HG03439 (cell line): Measurements from ENCODE around the gene PIH1D2.
"Not testable (repeated sequence)": the region's sequence is repeated elsewhere in the genome, so short reads cannot be mapped to it uniquely, and the experiment has no call there.

ENCODE experiments used
- ATAC-seq: cut with Tn5 transposase; IDR thresholded peaks from one replicate; pipeline ENCODE4 v1.9.1; 2021; ENCODE audit warnings: mild to moderate bottlenecking, moderate library complexity; ENCODE audit not compliant: unreplicated experiment

Gene PIH1D2

GRCh38 chr11:112073941-112074811, at the start of gene PIH1D2, which contains the start of gene NKAPD1:
TSS of gene PIH1D2 (minus strand) at chr11:112074017. CDS start at chr11:112073174, 843 bp downstream.
TSS of gene NKAPD1 (plus strand) at chr11:112074299. CDS start at chr11:112075575, 1,276 bp downstream.
- peak; percentile 91 for ATAC-seq

GRCh38 chr11:112123129-112123528, 49.3 kb upstream of the PIH1D2 start:
- ATAC-seq, result no peak

- no peak for ATAC-seq
Observed at GRCh38 chr11:112121981-112122615, 48.3 kb upstream of the PIH1D2 start.

GRCh38 chr11:112118176-112118575, 44.4 kb upstream of the PIH1D2 start:
- ATAC-seq, result no peak

- ATAC-seq, result no peak
Observed at GRCh38 chr11:112115386-112115785, 41.6 kb upstream of the PIH1D2 start.

- no peak for ATAC-seq
Observed at GRCh38 chr11:112114460-112114859, 40.6 kb upstream of the PIH1D2 start.

- ATAC-seq, result peak; percentile 54
Observed at GRCh38 chr11:112113539-112114457, 40.0 kb upstream of the PIH1D2 start.

GRCh38 chr11:112106070-112106469, 32.3 kb upstream of the PIH1D2 start:
- no peak for ATAC-seq

GRCh38 chr11:112103446-112103845, 29.6 kb upstream of the PIH1D2 start:
- no peak for ATAC-seq

GRCh38 chr11:112100462-112100861, 26.6 kb upstream of the PIH1D2 start:
- ATAC-seq, result no peak

GRCh38 chr11:112097734-112098528, 24.1 kb upstream of the PIH1D2 start:
- no peak for ATAC-seq

GRCh38 chr11:112096194-112096593, 22.4 kb upstream of the PIH1D2 start:
- ATAC-seq, result no peak

- not testable (repeated sequence) for ATAC-seq
Observed at GRCh38 chr11:112095302-112095701, 21.5 kb upstream of the PIH1D2 start.

- no peak for ATAC-seq
Observed at GRCh38 chr11:112087212-112087611, 13.4 kb upstream of the PIH1D2 start.

- ATAC-seq, result peak; percentile 93
Observed at GRCh38 chr11:112086422-112087191, 12.8 kb upstream of the PIH1D2 start, which contains the start of the genes SDHD and TIMM8B. TSS of gene SDHD (plus strand) at chr11:112086873. CDS start at chr11:112086908, 35 bp downstream. TSS of gene TIMM8B (minus strand) at chr11:112086756. CDS start at chr11:112086723, 33 bp downstream.

- peak; percentile 32 for ATAC-seq
Observed at GRCh38 chr11:112085822-112086421, 12.1 kb upstream of the PIH1D2 start.

GRCh38 chr11:112082729-112083128, 8.9 kb upstream of the PIH1D2 start:
- no peak for ATAC-seq

GRCh38 chr11:112062923-112063322, 10.9 kb downstream of the PIH1D2 start:
- ATAC-seq, result no peak

- no peak for ATAC-seq
Observed at GRCh38 chr11:112058103-112058502, 15.7 kb downstream of the PIH1D2 start.
